ENCODE results near the gene HIGD2A. TPM values are rescaled to one million over a fixed set of nuclear protein-coding genes. Genes with fewer than 3 reads are reported as not detected.

HIGD2A gene
- total RNA-seq: 105 and 111 TPM in 2 replicates

- intact Hi-C loops (cut with micrococcal nuclease): loop anchor here (1.0 kb wide), 7 partner anchors 23 to 259 kb away; partner anchors contain the start of genes ARL10, CLTB, FAF2 and KIAA1191
These were observed at the start of gene HIGD2A, which contains the start of gene NOP16 for GRCh38 chr5:176388444-176389134. Gene HIGD2A (plus strand): TSS chr5:176388751. CDS start chr5:176388820, 69 bp downstream. Gene NOP16 (minus strand): TSS chr5:176388598. CDS start chr5:176388539, 59 bp downstream.

- intact Hi-C loops (cut with micrococcal nuclease): no loop called here
These were observed 49.2 kb upstream of the HIGD2A start for GRCh38 chr5:176339304-176339703.

- intact Hi-C loops (cut with micrococcal nuclease): no loop called here
These were observed 47.0 kb upstream of the HIGD2A start for GRCh38 chr5:176341325-176342157.

- intact Hi-C loops (cut with micrococcal nuclease): no loop called here
These were observed 46.4 kb upstream of the HIGD2A start for GRCh38 chr5:176342158-176342483.

GRCh38 chr5:176342766-176343458, 45.6 kb upstream of the HIGD2A start:
- intact Hi-C loops (cut with micrococcal nuclease): no loop called here

- intact Hi-C loops (cut with micrococcal nuclease): no loop called here
These were observed 38.1 kb upstream of the HIGD2A start for GRCh38 chr5:176350416-176350815.

- intact Hi-C loops (cut with micrococcal nuclease): no loop called here
These were observed 36.3 kb upstream of the HIGD2A start for GRCh38 chr5:176352116-176352878.

- intact Hi-C loops (cut with micrococcal nuclease): no loop called here
These were observed 35.0 kb upstream of the HIGD2A start for GRCh38 chr5:176353533-176353932.

GRCh38 chr5:176355400-176356178, 33.0 kb upstream of the HIGD2A start:
- intact Hi-C loops (cut with micrococcal nuclease): no loop called here

- intact Hi-C loops (cut with micrococcal nuclease): no loop called here
These were observed 32.4 kb upstream of the HIGD2A start for GRCh38 chr5:176356179-176356566.

- intact Hi-C loops (cut with micrococcal nuclease): loop anchor here (2.0 to 10.0 kb wide), 3 partner anchors 88 to 183 kb away; partner anchors contain the start of genes FAF2 and SIMC1
These were observed 28.9 kb upstream of the HIGD2A start for GRCh38 chr5:176359658-176360057.

GRCh38 chr5:176360894-176361436, 27.6 kb upstream of the HIGD2A start:
- intact Hi-C loops (cut with micrococcal nuclease): loop anchor here (1.0 to 10.0 kb wide), 5 partner anchors 27 to 182 kb away; partner anchors contain the start of genes FAF2, HIGD2A, NOP16 and RNF44

- intact Hi-C loops (cut with micrococcal nuclease): loop anchor here (1.0 to 10.0 kb wide), 5 partner anchors 27 to 181 kb away; partner anchors contain the start of genes FAF2, HIGD2A, NOP16 and RNF44
These were observed 26.9 kb upstream of the HIGD2A start, which contains the start of gene KIAA1191 for GRCh38 chr5:176361437-176362232. Gene KIAA1191 (minus strand): TSS chr5:176361764. CDS start chr5:176359508, 2,256 bp downstream.

GRCh38 chr5:176362233-176362490, 26.4 kb upstream of the HIGD2A start:
- intact Hi-C loops (cut with micrococcal nuclease): loop anchor here (5.0 to 10.0 kb wide), 2 partner anchors 85 to 127 kb away; partner anchors contain the start of genes FAF2 and SIMC1

- intact Hi-C loops (cut with micrococcal nuclease): loop anchor here (1.0 to 10.0 kb wide), 3 partner anchors 24 to 130 kb away; partner anchors contain the start of genes FAF2 and SIMC1
These were observed 23.7 kb upstream of the HIGD2A start for GRCh38 chr5:176364765-176365350.

GRCh38 chr5:176365351-176366231, 23.0 kb upstream of the HIGD2A start, which contains the start of gene ARL10:
Gene ARL10 (plus strand): TSS chr5:176365487. CDS start chr5:176365564, 77 bp downstream.
- intact Hi-C loops (cut with micrococcal nuclease): loop anchor here (1.0 to 10.0 kb wide), 2 partner anchors 24 to 131 kb away; partner anchors contain the start of gene SIMC1

Measured in T-helper 2 cell treated with Interferon-gamma antibody and Interleukin-4, amounts not matched to agents 100 ng/mL and 5 ng/mL, for 36 hours (primary cell).